Activated CD8-positive, alpha-beta memory T cell treated with anti-CD3 and anti-CD28 coated beads for 36 hours (primary cell): Measurements from ENCODE around the gene AUTS2. TPM values are rescaled to one million over a fixed set of nuclear protein-coding genes. Genes with fewer than 3 reads are reported as not detected.

Experiments
- CTCF ChIA-PET: fragments of 350-600 bp; sonication (Branson Sonifier 250); formaldehyde crosslinking; loops from one replicate; lab custom pipeline; 2021; ENCODE audit warnings: antibody characterized with exemption; lab: Charles Lee
- POLR2A ChIA-PET: fragments of 350-600 bp; sonication (Branson Sonifier 250); formaldehyde crosslinking; loops from one replicate; lab custom pipeline; 2021; ENCODE audit warnings: antibody characterized with exemption; lab: Charles Lee
- total RNA-seq, 2 experiments: library from RNA; stranded (reverse); gene quantifications; one replicate each; pipeline ENCODE4 v1.2.3, GENCODE V29; 2021

AUTS2 gene
- total RNA-seq, 2 experiments from 2014 or later: 3.4 to 3.5 TPM

DNA sequence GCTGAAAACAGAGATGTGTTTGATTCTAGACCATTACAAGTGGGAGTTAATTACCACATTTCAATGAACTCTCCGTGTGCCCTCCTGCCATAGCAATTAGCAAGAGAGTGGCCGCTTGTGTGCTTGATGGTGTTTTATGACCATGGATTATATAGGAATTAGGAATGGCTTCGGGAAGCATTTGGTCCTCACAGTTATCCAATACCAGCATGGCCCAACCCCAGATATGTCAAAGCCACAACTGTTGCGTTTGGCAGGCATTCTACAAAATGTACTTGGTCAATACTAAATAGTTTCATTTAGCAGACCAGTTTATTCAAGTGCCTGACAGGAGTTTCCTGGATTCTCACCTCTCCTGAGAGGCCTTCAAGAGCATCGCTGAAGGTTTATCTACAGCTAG, 1024.7 kb downstream of the AUTS2 start:
- ChIA-PET POLR2A (no interaction called here), CTCF (no interaction called here)

GRCh38 chr7:70624500-70625103, 1026.3 kb downstream of the AUTS2 start:
- ChIA-PET POLR2A (no interaction called here), CTCF (no interaction called here)

DNA sequence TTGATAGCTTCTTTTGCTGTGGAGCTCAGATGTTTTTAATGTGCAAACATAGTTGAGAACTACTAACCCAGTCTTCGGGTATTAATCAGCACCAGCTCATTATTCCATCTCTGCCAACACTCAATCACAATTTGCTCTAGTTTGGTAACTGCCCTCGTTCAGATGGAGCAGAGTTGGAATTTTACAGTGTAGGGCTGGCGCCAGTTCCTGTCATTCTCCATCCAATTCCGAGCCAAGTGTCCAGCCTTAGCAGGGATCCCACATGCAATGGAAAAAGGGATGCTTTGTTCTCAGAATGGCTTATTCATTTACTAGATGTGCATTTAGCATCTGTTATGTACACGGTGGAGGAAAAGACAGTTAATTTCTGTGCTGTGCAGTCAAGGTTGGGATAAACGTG, 1029.2 kb downstream of the AUTS2 start:
- ChIA-PET CTCF (no interaction called here), POLR2A (no interaction called here)

DNA sequence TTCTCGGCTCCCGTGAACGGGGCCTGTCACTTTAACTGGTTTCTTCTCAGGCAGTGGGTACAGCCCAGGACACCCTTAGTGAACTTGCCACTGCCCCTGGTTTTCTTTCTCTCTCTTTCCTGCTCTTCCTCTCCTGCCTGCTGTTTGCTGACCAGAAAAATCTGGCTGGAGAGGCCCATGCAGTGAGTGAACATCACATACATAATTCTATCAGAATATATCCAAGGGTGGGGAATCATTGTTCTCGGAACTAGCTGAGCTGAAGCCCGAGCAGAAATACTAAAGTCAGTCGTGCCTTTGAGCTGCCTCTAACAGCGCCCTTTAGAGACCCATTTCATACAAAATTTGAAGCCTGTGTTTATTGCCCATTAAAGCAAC, 1032.2 kb downstream of the AUTS2 start:
- ChIA-PET POLR2A (no interaction called here), CTCF (no interaction called here)

DNA sequence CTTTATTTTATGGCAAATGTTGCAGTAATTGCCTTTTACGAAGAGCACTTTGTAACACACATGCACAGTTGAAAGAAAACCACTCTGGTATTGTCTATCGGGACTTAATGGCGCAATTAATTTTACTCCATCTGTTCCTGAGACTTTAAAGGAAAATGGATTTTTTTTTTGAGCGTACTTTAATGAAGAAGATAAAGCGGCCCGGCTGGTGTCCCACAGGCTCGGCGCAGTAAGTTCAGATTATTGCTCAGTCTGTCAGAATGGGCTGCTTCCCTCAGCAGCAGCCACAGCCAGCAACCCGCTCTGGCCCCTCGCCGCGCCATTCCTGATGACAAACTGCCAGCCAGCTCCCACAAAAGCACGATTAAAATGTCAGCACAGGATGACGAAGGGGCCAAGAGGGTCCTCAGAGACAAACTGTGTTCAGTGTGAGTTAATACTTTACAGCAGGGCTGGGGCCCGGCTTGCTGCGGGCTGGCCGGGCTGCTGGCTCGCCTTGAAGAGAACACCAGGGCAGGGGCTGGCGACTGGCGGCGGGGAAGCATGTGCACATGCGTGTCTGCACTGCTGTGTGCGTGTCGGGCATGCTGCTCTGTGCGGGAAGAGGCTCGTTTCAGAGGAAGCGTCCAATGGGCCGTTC, 1032.7 kb downstream of the AUTS2 start:
- ChIA-PET CTCF (no interaction called here), POLR2A (no interaction called here)

DNA sequence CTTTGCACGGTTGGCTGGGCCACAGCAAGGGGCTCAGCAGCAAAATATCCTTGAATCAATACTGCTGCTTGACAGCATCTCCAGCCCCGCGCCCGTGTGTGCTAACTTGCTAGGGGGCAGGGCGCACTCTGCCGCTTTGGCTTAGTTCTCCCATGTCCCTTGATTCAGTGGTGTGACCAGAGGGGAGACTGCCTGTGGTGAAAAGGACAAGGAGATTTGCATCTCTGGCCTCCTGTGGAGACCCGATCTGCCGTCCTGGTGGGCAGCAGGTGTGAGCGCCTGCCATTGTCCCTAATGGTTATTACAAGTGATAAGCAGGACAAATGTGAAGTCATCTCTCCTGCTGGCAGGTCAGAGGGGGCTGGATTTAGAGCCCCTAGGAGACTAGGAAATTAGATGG, 1033.4 kb downstream of the AUTS2 start:
- ChIA-PET CTCF (no interaction called here), POLR2A (no interaction called here)

GRCh38 chr7:70632400-70632799, 1034.1 kb downstream of the AUTS2 start:
- ChIA-PET POLR2A (no interaction called here), CTCF (no interaction called here)

GRCh38 chr7:70634071-70634470, 1035.8 kb downstream of the AUTS2 start:
- ChIA-PET POLR2A (no interaction called here), CTCF (no interaction called here)

DNA sequence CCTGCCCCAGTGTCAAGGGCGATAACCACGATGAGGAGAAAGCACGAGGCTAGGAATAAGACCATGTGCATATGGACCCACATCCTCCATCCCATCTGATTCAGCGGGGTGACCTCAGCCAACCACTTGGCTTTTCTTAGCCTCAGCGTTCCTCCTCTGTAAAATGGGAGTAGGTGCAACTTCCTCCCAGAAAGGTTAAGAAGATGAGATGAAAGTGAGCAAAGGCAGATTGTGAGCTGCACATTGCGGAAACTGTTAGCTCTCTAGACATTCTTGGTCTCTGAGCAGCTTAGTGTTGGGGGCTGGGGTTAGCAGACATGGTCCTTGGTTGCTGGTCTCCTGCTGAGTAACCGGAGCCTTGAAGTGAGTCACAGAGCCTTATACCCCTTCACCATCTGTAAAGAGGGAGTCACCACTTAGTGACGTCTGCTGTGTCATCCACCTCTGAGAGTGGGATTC, 1036.4 kb downstream of the AUTS2 start:
- POLR2A ChIA-PET: no interaction called here

GRCh38 chr7:70635633-70636032, 1037.4 kb downstream of the AUTS2 start:
- POLR2A ChIA-PET: no interaction called here
- CTCF ChIA-PET: interaction anchor here (0.5 kb wide), 1 partner anchor 1164 kb away, joined by 3 read pairs; no protein-coding TSS in a partner anchor

More for the DNA sequence above, 1036.4 kb downstream of the AUTS2 start:
- CTCF ChIA-PET: no interaction called here

GRCh38 chr7:70636169-70636568, 1037.9 kb downstream of the AUTS2 start:
- POLR2A ChIA-PET: no interaction called here
- CTCF ChIA-PET: no interaction called here

GRCh38 chr7:70637726-70638125, 1039.5 kb downstream of the AUTS2 start:
- CTCF ChIA-PET: no interaction called here
- POLR2A ChIA-PET: no interaction called here

DNA sequence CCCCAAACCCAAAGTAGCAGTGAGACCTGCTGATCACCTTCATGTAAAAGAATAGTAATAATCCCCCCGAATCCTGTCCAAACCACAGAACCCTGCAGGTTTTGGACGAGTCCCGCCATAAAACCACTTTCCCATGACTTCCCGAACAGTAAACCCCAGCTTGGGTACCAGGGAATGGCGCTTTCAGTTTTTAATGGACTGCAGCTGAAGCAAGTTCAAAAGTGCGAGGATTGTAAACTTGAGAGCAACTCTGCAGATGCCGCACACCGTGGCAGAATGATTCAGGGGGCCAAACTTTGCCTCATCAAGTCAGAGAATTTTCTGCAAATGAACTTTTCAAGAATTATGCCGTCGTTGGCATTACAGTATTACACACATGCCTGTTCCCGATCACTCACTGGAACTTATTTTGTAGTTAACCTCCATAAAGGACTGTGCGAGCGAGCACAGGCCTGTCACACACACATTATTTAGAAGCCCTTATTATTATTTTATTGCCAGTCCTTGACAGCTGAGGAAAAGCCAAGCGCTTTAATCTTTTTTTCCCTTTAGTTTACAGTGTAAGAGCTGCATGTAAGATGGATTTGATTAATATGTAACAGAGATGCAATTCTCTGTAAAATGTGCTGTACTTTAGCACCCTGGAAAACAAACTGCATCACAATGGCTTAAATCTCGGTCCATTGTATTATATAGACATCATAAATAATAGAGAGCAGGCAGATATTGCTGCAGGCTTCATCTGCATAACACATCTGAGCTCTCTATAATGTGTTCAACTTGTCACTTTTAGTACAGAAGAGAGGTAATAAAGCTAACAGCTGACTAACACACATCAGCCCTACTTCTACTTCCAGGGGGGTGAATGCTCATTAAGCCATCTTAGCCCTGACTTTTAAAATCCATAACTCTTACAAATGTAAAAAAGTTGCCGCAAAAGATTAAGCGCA, 1040.2 kb downstream of the AUTS2 start:
- CTCF ChIA-PET: no interaction called here
- POLR2A ChIA-PET: no interaction called here

GRCh38 chr7:70640266-70640833, 1042.1 kb downstream of the AUTS2 start:
- ChIA-PET POLR2A (no interaction called here), CTCF (no interaction called here)

GRCh38 chr7:70641882-70642281, 1043.6 kb downstream of the AUTS2 start:
- CTCF ChIA-PET: no interaction called here
- POLR2A ChIA-PET: no interaction called here

- CTCF ChIA-PET: interaction anchor here (0.6 kb wide), 1 partner anchor 750 kb away, joined by 5 read pairs; no protein-coding TSS in a partner anchor
- POLR2A ChIA-PET: no interaction called here
These were observed 1047.0 kb downstream of the AUTS2 start for GRCh38 chr7:70645279-70645678.

GRCh38 chr7:70645876-70646351, 1047.6 kb downstream of the AUTS2 start:
- POLR2A ChIA-PET: no interaction called here
- CTCF ChIA-PET: no interaction called here

GRCh38 chr7:70646536-70647248, 1048.4 kb downstream of the AUTS2 start:
- ChIA-PET POLR2A (interaction anchor here (0.6 to 2.3 kb wide), 2 partner anchors 33 to 70 kb away, joined by 3 to 5 read pairs; no protein-coding TSS in a partner anchor), CTCF (no interaction called here)
